HG03196 (cell line): ENCODE data around the gene SLC22A15.
"Not testable (repeated sequence)": the region's sequence is repeated elsewhere in the genome, so short reads cannot be mapped to it uniquely, and the experiment has no call there.

ENCODE experiments used
- ATAC-seq: cut with Tn5 transposase; IDR thresholded peaks from one replicate; pipeline ENCODE4 v1.9.1; 2021; ENCODE audit not compliant: unreplicated experiment

The SLC22A15 gene

GRCh38 chr1:116031302-116031835 is 55.1 kb downstream of the SLC22A15 start:
- no peak for ATAC-seq

- no peak for ATAC-seq
These were observed 57.0 kb downstream of the SLC22A15 start for GRCh38 chr1:116033322-116033721.

GRCh38 chr1:116036255-116036654 is 59.9 kb downstream of the SLC22A15 start:
- ATAC-seq, result no peak

GRCh38 chr1:116038679-116039078 is 62.4 kb downstream of the SLC22A15 start:
- ATAC-seq, result no peak

- no peak for ATAC-seq
These were observed 67.8 kb downstream of the SLC22A15 start for GRCh38 chr1:116044071-116044470.

- ATAC-seq, result not testable (repeated sequence)
These were observed 70.6 kb downstream of the SLC22A15 start for GRCh38 chr1:116046933-116047332.

- not testable (repeated sequence) for ATAC-seq
These were observed 75.6 kb downstream of the SLC22A15 start for GRCh38 chr1:116051896-116052295.

GRCh38 chr1:116062201-116062600 is 85.9 kb downstream of the SLC22A15 start:
- no peak for ATAC-seq

- no peak for ATAC-seq
These were observed 88.3 kb downstream of the SLC22A15 start for GRCh38 chr1:116064616-116065015.

GRCh38 chr1:116066868-116067565 is 90.7 kb downstream of the SLC22A15 start:
- no peak for ATAC-seq

- no peak for ATAC-seq
These were observed 91.2 kb downstream of the SLC22A15 start for GRCh38 chr1:116067566-116067890.

GRCh38 chr1:116075575-116075974 is 99.3 kb downstream of the SLC22A15 start:
- no peak for ATAC-seq

- ATAC-seq, result no peak
These were observed 99.7 kb downstream of the SLC22A15 start for GRCh38 chr1:116075990-116076389.

- no peak for ATAC-seq
These were observed 100.5 kb downstream of the SLC22A15 start for GRCh38 chr1:116076831-116077230.

- no peak for ATAC-seq
These were observed 102.4 kb downstream of the SLC22A15 start for GRCh38 chr1:116078699-116079223.

- no peak for ATAC-seq
These were observed 111.3 kb downstream of the SLC22A15 start for GRCh38 chr1:116087628-116088027.

- ATAC-seq, result no peak
These were observed 113.6 kb downstream of the SLC22A15 start for GRCh38 chr1:116089870-116090269.

- no peak for ATAC-seq
These were observed 114.8 kb downstream of the SLC22A15 start for GRCh38 chr1:116091083-116091482.

GRCh38 chr1:116092752-116093489 is 116.6 kb downstream of the SLC22A15 start:
- no peak for ATAC-seq

- no peak for ATAC-seq
These were observed 118.7 kb downstream of the SLC22A15 start for GRCh38 chr1:116095027-116095426.

- no peak for ATAC-seq
These were observed 119.8 kb downstream of the SLC22A15 start for GRCh38 chr1:116096013-116096618.

- ATAC-seq, result no peak
These were observed 121.3 kb downstream of the SLC22A15 start for GRCh38 chr1:116097626-116098025.
